GM12891 (cell line): ENCODE results near the gene RPL21.
"Not testable (repeated sequence)": the region's sequence is repeated elsewhere in the genome, so short reads cannot be mapped to it uniquely, and the experiment has no call there.

Source experiments
- PAX5 ChIP-seq: IDR thresholded peaks from 2 replicates; pipeline ENCODE4 v1.6.1; 2011; ENCODE audit warnings: low read length, moderate library complexity, mild to moderate bottlenecking; ENCODE audit not compliant: insufficient read depth, severe bottlenecking
- POLR2A ChIP-seq: IDR thresholded peaks from 2 replicates; pipeline ENCODE4 v1.6.1; 2011; ENCODE audit warnings: low read depth, low read length, control low read depth
- POLR2AphosphoS5 ChIP-seq: IDR thresholded peaks from 2 replicates; pipeline ENCODE4 v1.6.1; 2011; ENCODE audit warnings: low read depth, low read length, control low read depth
- POU2F2 ChIP-seq: IDR thresholded peaks from 2 replicates; pipeline ENCODE4 v1.6.1; 2011; ENCODE audit warnings: low read depth, mild to moderate bottlenecking, control low read depth, low read length, moderate library complexity
- SPI1 ChIP-seq: IDR thresholded peaks from 2 replicates; pipeline ENCODE4 v1.6.1; 2011; ENCODE audit warnings: low read depth, low read length, control low read depth

DNA sequence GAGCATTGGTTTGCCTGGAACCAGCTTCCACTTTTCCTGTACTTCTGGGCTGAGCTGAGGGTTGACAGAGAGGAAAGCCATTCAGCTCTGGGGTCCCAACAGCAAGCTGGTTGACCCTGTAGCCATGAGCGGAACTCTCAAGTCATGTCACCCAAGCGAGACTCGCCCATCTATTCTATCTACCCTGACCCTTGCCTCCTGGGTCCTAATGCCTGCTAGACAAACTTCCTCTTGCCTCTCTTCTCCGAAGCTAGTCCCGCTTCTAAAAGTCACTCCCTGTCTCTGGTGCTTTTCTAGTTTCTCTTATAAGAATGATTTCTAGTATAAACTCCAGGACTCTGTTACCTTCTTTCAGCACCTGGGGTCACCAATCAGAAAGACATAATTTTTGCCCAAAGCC is 38.0 kb upstream of the RPL21 start:
- not testable (repeated sequence) for TF ChIP-seq POLR2A, POLR2AphosphoS5, PAX5, SPI1, POU2F2
